Esophagus muscularis mucosa (tissue), 4 donors: ENCODE data around the gene KDM6B. TPM values are rescaled to one million over a fixed set of nuclear protein-coding genes. Genes with fewer than 3 reads are reported as not detected.
A peak's percentile ranks its signal among the peaks of the same experiment; 100 is the strongest.

Experiments
- DNase-seq: peaks from one replicate; pipeline ENCODE4 v3.0.0-alpha.2; 2017; ENCODE audit errors: extremely low spot score
- H3K27ac ChIP-seq, 4 donors: fragments of 200-600 bp; sonication (generic); replicated peaks in 1 of 4; 1 replicate in 3 of 4; 2 replicates in 1 of 4; pipeline ENCODE4 v1.5.1; 2016 to 2019; ENCODE audit warnings: mild to moderate bottlenecking in 1 of 4
- H3K27me3 ChIP-seq, 4 donors: fragments of 200-600 bp; sonication (generic); one replicate each; pipeline versions ENCODE4 v1.5.1 to v1.6.0; 2016 to 2019
- H3K36me3 ChIP-seq, 4 donors: fragments of 200-600 bp; sonication (generic); one replicate each; pipeline ENCODE4 v1.5.1; 2016 to 2019
- H3K4me1 ChIP-seq, 4 donors: fragments of 200-600 bp; sonication (generic); one replicate each; pipeline ENCODE4 v1.5.1; 2016 to 2019
- H3K4me3 ChIP-seq, 4 donors: fragments of 200-600 bp; sonication (generic); 1 replicate in 2 of 4; 2 replicates in 2 of 4; pipeline ENCODE4 v1.5.1; 2016 to 2019; ENCODE audit warnings: mild to moderate bottlenecking in 4 of 4, moderate library complexity in 1 of 4
- H3K9me3 ChIP-seq, 4 donors: fragments of 200-600 bp; sonication (generic); 1 replicate in 3 of 4; 2 replicates in 1 of 4; pipeline ENCODE4 v1.5.1; 2016 to 2019
- CTCF ChIP-seq, 3 experiments: fragments of 200-600 bp in 2 of 3; fragments of 450-650 bp in 1 of 3; sonication (generic) in 2 of 3; IDR thresholded peaks; one replicate each; pipeline ENCODE4 v1.5.1; 2017 to 2019; ENCODE audit warnings: antibody characterized with exemption in 3 of 3, mild to moderate bottlenecking in 2 of 3, moderate library complexity in 1 of 3
- EP300 ChIP-seq: sonication (generic); formaldehyde crosslinking; IDR thresholded peaks from one replicate; pipeline ENCODE4 v1.6.1; 2017; ENCODE audit warnings: antibody characterized with exemption
- POLR2A ChIP-seq: fragments of 450-650 bp; IDR thresholded peaks from one replicate; pipeline ENCODE4 v1.6.1; 2017; ENCODE audit warnings: antibody characterized with exemption, moderate library complexity, mild to moderate bottlenecking, low read depth
- POLR2AphosphoS5 ChIP-seq, 2 donors: sonication (generic); formaldehyde crosslinking; IDR thresholded peaks; one replicate each; pipeline ENCODE4 v1.6.1; 2017; ENCODE audit warnings: antibody characterized with exemption in 2 of 2
- WGBS: methylation state at CpG from one replicate; pipeline ENCODE4 v1.1.5; 2018; 5-methylcytosine and 5-hydroxymethylcytosine counted together
- intact Hi-C: fragments of 100-400 bp; cut with DNase I; formaldehyde crosslinking; loops from one replicate; pipeline ENCODE4 v1.15.1; 2023
- total RNA-seq, 4 donors: library from RNA; depleted of rRNA; stranded (reverse); fragments of >200 nt; gene quantifications; one replicate each; pipeline versions ENCODE4 v1.1.0 to v1.2.1, GENCODE V29; 2016

The KDM6B gene
- total RNA-seq, 4 donors from 2014 or later, result 10.8 to 101 (median 15.1) TPM

GRCh38 chr17:7839190-7839875 is 5.3 kb downstream of the KDM6B start:
- no peak for DNase-seq
- TF ChIP-seq CTCF (IDR thresholded peaks at IDR 0.05), result no peak
- no peak for TF ChIP-seq POLR2A
- TF ChIP-seq EP300, result no peak
- no peak for TF ChIP-seq POLR2AphosphoS5 (IDR thresholded peaks at IDR 0.05)
- Histone ChIP-seq H3K9me3 (no peaks in the 10 kb centered on the region), H3K27me3 (no peaks in the 10 kb centered on the region), H3K4me1 (peaks cover 46 to 80% (median 79%) of the 10 kb centered on the region in 4 donors), H3K36me3 (peaks cover 0 to 10% (median 5%) of the 10 kb centered on the region in 4 donors), H3K4me3 (no peak overlapping the region), H3K27ac (peak overlapping the region; percentile 97 to 98 (median 98))
- WGBS, result 68% methylated on average over 3 of the region's 6 CpGs
- intact Hi-C loops, result no loop called here

- 34% methylated on average over 2 of the region's 2 CpGs for WGBS
- Histone ChIP-seq H3K4me3 (no peak overlapping the region), H3K4me1 (peaks cover 46 to 83% (median 80%) of the 10 kb centered on the region in 4 donors), H3K27ac (peak overlapping the region; percentile 97 to 98 (median 98)), H3K9me3 (no peaks in the 10 kb centered on the region), H3K36me3 (peaks cover 0 to 10% (median 5%) of the 10 kb centered on the region in 4 donors), H3K27me3 (no peaks in the 10 kb centered on the region)
- TF ChIP-seq POLR2A (no peak), CTCF (IDR thresholded peaks at IDR 0.05) (no peak), EP300 (no peak), POLR2AphosphoS5 (IDR thresholded peaks at IDR 0.05) (no peak)
- no peak for DNase-seq
- intact Hi-C loops, result loop anchor here (5.0 kb wide), 1 partner anchor 312 kb away; the partner anchor contains the start of gene PER1
Observed at GRCh38 chr17:7839876-7840261, 5.9 kb downstream of the KDM6B start.

- no peak for DNase-seq
- TF ChIP-seq EP300, result no peak
- no peak for TF ChIP-seq CTCF (IDR thresholded peaks at IDR 0.05)
- no peak for TF ChIP-seq POLR2AphosphoS5 (IDR thresholded peaks at IDR 0.05)
- TF ChIP-seq POLR2A, result no peak
- H3K9me3 ChIP-seq, result no peaks in the 10 kb centered on the region
- no peak overlapping the region for H3K4me3 ChIP-seq
- no peaks in the 10 kb centered on the region for H3K27me3 ChIP-seq
- H3K36me3 ChIP-seq, result peaks cover 0 to 12% (median 7%) of the 10 kb centered on the region in 4 donors
- peak overlapping the region; percentile 97 to 98 (median 98) for H3K27ac ChIP-seq
- intact Hi-C loops, result loop anchor here (5.0 kb wide), 1 partner anchor 312 kb away; the partner anchor contains the start of gene PER1
- 39% methylated on average over 1 of the region's 1 CpG for WGBS
- H3K4me1 ChIP-seq, result peaks cover 51 to 89% (median 86%) of the 10 kb centered on the region in 4 donors
Observed at GRCh38 chr17:7840441-7840840, 6.4 kb downstream of the KDM6B start.

GRCh38 chr17:7840875-7841274 is 6.9 kb downstream of the KDM6B start:
- H3K27ac ChIP-seq, result peak overlapping the region; percentile 97 to 98 (median 98)
- peaks cover 55 to 92% (median 88%) of the 10 kb centered on the region in 4 donors for H3K4me1 ChIP-seq
- intact Hi-C loops, result loop anchor here (5.0 kb wide), 1 partner anchor 311 kb away; the partner anchor contains the start of gene PER1
- H3K27me3 ChIP-seq, result no peaks in the 10 kb centered on the region
- H3K36me3 ChIP-seq, result peaks cover 3 to 17% (median 11%) of the 10 kb centered on the region in 4 donors
- H3K9me3 ChIP-seq, result no peaks in the 10 kb centered on the region
- TF ChIP-seq POLR2A, result no peak
- TF ChIP-seq EP300, result no peak
- no peak for TF ChIP-seq POLR2AphosphoS5 (IDR thresholded peaks at IDR 0.05)
- no peak for TF ChIP-seq CTCF (IDR thresholded peaks at IDR 0.05)
- no peak for DNase-seq
- WGBS, result 56% methylated on average over 1 of the region's 1 CpG
- H3K4me3 ChIP-seq, result peak overlapping the region; percentile 64 to 86 (median 73)
